ENCODE data around the gene UBE3C. TPM values are rescaled to one million over a fixed set of nuclear protein-coding genes. Genes with fewer than 3 reads are reported as not detected.

Gene UBE3C
- total and polyA plus RNA-seq, 9 of the 15 experiments (the other 6 are each of a cell fraction or from before 2014, with no cell fraction given): 9.6 to 91.7 (median 75.4) TPM

DNA sequence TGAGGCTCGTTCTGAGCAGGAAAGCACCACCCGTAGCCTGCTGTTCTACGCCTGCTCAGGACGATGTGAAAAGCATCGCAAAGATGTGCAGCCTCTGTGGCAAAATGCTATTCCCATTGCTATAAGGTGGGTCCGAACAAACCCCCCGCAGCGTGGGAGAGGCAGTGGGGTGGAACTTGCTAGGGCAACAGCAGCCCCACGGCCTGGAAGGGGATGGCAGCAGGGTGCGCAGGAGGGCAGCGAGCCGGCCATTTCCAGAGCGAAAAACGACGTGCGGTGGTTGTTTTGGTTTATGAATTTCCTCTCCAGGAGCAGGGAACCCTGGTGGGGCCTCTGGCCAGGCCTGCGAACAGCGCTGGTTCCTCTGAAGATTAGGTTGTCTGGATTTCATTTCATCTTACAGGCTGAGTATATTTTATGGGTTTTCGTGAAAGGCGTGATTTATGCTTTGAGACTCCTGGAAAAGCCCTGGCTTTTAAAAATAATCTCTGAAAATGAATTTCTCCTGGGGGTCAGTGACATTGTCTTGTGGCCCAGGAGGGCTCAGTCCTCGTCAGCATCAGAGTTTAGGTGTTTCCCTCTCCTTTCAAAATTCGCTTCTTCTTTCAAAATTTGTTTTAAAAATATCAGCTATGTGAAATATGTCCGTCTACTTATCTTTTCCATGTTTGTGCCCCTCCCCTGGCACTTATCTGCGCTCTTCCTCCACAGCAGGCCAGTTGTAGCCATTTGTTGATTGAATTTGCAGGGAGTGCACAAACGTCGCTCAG is 42.3 kb upstream of the UBE3C start (continued):
- TF ChIP-seq, protein P1, sequence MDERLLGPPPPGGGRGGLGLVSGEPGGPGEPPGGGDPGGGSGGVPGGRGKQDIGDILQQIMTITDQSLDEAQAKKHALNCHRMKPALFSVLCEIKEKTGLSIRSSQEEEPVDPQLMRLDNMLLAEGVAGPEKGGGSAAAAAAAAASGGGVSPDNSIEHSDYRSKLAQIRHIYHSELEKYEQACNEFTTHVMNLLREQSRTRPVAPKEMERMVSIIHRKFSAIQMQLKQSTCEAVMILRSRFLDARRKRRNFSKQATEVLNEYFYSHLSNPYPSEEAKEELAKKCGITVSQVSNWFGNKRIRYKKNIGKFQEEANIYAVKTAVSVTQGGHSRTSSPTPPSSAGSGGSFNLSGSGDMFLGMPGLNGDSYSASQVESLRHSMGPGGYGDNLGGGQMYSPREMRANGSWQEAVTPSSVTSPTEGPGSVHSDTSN (CRISPR knock-in tag; IDR thresholded peaks at IDR 0.05; ENCODE audit: low read depth): no peak
- TF ChIP-seq, protein P1 (tag; conservative IDR thresholded peaks at IDR 0.05; ENCODE audit: low read depth): peak; percentile 71
- no peak for TF ChIP-seq RAD51 (IDR thresholded peaks at IDR 0.05; ENCODE audit: borderline replicate concordance, low read depth)

DNA sequence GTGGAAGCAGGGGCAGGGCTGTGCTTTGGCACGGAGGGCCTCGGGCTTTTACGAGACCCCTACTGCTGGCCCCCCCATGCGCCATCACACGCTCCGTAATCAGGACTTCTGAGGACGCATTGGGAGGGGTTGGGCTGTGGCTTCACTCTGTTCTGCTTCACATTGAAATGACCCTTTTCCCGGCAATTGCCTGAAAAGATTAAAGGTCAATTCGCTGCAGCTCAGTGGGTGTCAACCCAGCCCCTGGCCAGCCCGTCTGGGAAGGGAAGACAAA is 41.7 kb upstream of the UBE3C start:
- in situ Hi-C loops (cut with MboI) (no loop called here), intact Hi-C loops (cut with micrococcal nuclease) (no loop called here)
- POLR2A ChIA-PET: interaction anchor here (0.7 kb wide), 1 partner anchor 47 kb away, joined by 3 read pairs; no protein-coding TSS in a partner anchor
- peaks cover 40 to 69% of the 10 kb centered on the region in 2 experiments for H3K27me3 ChIP-seq (ENCODE audit: control insufficient read depth in 2 of 2, insufficient read depth in 2 of 2, low read length in 2 of 2)
- 0 out of 2 replicates have a peak, but pooled peaks cover 2% of the 10 kb centered on the region for H3K9me3 ChIP-seq (replicated peaks; ENCODE audit: control insufficient read depth, insufficient read depth, low read depth, low read length)
- H3K4me3 ChIP-seq: no peak overlapping the region
- WGBS (ENCODE audit: insufficient coverage, low coverage, missing lambda C conversion rate): 2% methylated on average over 10 of the region's 10 CpGs
- no peaks in the 10 kb centered on the region for H3K79me2 ChIP-seq (ENCODE audit: control insufficient read depth, insufficient read depth, low read length)
- no peak overlapping the region for H3K4me2 ChIP-seq (ENCODE audit: insufficient read depth, low read length)
- no peaks in the 10 kb centered on the region for H3K9me1 ChIP-seq (ENCODE audit: control insufficient read depth, insufficient read depth, low read length)
- no peak overlapping the region for H3K27ac ChIP-seq (ENCODE audit: extremely low read depth, low read depth, low read length)
- CTCF ChIA-PET (ENCODE audit: low intra/inter-chr PET ratio): interaction anchor here (0.6 kb wide), 1 partner anchor 141 kb away, joined by 3 read pairs; no protein-coding TSS in a partner anchor
- ATAC-seq (no peak), FAIRE-seq (no peak), DNase-seq (ENCODE audit: extremely low read depth in 1 of 4, low spot score in 3 of 4) (no peak)
- no peak overlapping the region for H3K9ac ChIP-seq (ENCODE audit: insufficient read depth in 1 of 2, low read depth in 2 of 2, low read length in 2 of 2)
- no TSS peak for BruUV-seq (replicated peaks)
- H3K4me1 ChIP-seq (replicated peaks in 1 of 2; ENCODE audit: control insufficient read depth in 2 of 2, insufficient read depth in 2 of 2, low read length in 2 of 2): peaks cover 0 to 4% of the 10 kb centered on the region in 2 experiments; a peak in 2 of 5 replicates
- no peaks in the 10 kb centered on the region for H3K36me3 ChIP-seq (ENCODE audit: control insufficient read depth, insufficient read depth, low read length)
- no peaks in the 10 kb centered on the region for H4K20me1 ChIP-seq (replicated peaks; ENCODE audit: control insufficient read depth, insufficient read depth, low read length)
- no peak overlapping the region for H2AFZ ChIP-seq (ENCODE audit: low read depth, low read length)
- TF ChIP-seq, protein P2, sequence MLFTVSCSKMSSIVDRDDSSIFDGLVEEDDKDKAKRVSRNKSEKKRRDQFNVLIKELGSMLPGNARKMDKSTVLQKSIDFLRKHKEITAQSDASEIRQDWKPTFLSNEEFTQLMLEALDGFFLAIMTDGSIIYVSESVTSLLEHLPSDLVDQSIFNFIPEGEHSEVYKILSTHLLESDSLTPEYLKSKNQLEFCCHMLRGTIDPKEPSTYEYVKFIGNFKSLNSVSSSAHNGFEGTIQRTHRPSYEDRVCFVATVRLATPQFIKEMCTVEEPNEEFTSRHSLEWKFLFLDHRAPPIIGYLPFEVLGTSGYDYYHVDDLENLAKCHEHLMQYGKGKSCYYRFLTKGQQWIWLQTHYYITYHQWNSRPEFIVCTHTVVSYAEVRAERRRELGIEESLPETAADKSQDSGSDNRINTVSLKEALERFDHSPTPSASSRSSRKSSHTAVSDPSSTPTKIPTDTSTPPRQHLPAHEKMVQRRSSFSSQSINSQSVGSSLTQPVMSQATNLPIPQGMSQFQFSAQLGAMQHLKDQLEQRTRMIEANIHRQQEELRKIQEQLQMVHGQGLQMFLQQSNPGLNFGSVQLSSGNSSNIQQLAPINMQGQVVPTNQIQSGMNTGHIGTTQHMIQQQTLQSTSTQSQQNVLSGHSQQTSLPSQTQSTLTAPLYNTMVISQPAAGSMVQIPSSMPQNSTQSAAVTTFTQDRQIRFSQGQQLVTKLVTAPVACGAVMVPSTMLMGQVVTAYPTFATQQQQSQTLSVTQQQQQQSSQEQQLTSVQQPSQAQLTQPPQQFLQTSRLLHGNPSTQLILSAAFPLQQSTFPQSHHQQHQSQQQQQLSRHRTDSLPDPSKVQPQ (CRISPR knock-in tag; IDR thresholded peaks at IDR 0.05; ENCODE audit: borderline replicate concordance): no peak
- TF ChIP-seq CEBPB (tag; IDR thresholded peaks at IDR 0.05): no peak
- TF ChIP-seq NR3C1 (CRISPR knock-in tag; IDR thresholded peaks at IDR 0.05): no peak
- TF ChIP-seq RFX5 (IDR thresholded peaks at IDR 0.05; ENCODE audit: low read depth, low read length): no peak
- no peak for TF ChIP-seq TAF15 (IDR thresholded peaks at IDR 0.05; ENCODE audit: low read depth, low read length)
- no peak for TF ChIP-seq PTRF (tag; IDR thresholded peaks at IDR 0.05)
- no peak for TF ChIP-seq ETV5 (CRISPR knock-in tag; IDR thresholded peaks at IDR 0.05; ENCODE audit: low read depth)
- TF ChIP-seq TEAD4 (IDR thresholded peaks at IDR 0.05; ENCODE audit: low read length): no peak
- no peak for TF ChIP-seq TEAD4 (CRISPR knock-in tag; IDR thresholded peaks at IDR 0.05; ENCODE audit: borderline replicate concordance)
- TF ChIP-seq, protein P3, sequence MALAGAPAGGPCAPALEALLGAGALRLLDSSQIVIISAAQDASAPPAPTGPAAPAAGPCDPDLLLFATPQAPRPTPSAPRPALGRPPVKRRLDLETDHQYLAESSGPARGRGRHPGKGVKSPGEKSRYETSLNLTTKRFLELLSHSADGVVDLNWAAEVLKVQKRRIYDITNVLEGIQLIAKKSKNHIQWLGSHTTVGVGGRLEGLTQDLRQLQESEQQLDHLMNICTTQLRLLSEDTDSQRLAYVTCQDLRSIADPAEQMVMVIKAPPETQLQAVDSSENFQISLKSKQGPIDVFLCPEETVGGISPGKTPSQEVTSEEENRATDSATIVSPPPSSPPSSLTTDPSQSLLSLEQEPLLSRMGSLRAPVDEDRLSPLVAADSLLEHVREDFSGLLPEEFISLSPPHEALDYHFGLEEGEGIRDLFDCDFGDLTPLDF (CRISPR knock-in tag; IDR thresholded peaks at IDR 0.05): no peak
- no peak for TF ChIP-seq FOXM1 (IDR thresholded peaks at IDR 0.05; ENCODE audit: low read depth)
- TF ChIP-seq FOXM1 (CRISPR knock-in tag; IDR thresholded peaks at IDR 0.05; ENCODE audit: low read depth): no peak

Data from K562 (cell line).